ENCODE results near the gene MAD1L1.
"Not testable (repeated sequence)": the region's sequence is repeated elsewhere in the genome, so short reads cannot be mapped to it uniquely, and the experiment has no call there.

The MAD1L1 gene

GRCh38 chr7:2043316-2044039, 189.3 kb downstream of the MAD1L1 start:
- DNase-seq (ENCODE audit: low read depth): no peak

GRCh38 chr7:2042650-2043049, 190.1 kb downstream of the MAD1L1 start:
- DNase-seq (ENCODE audit: low read depth): no peak

- no peak for DNase-seq (ENCODE audit: low read depth)
Measured at GRCh38 chr7:2041496-2042367, 191.0 kb downstream of the MAD1L1 start.

GRCh38 chr7:2040893-2041270, 191.9 kb downstream of the MAD1L1 start:
- no peak for DNase-seq (ENCODE audit: low read depth)

- DNase-seq (ENCODE audit: low read depth): no peak
Measured at GRCh38 chr7:2040201-2040892, 192.4 kb downstream of the MAD1L1 start.

- no peak for DNase-seq (ENCODE audit: low read depth)
Measured at GRCh38 chr7:2038931-2039728, 193.6 kb downstream of the MAD1L1 start.

- DNase-seq (ENCODE audit: low read depth): no peak
Measured at GRCh38 chr7:2037808-2038522, 194.8 kb downstream of the MAD1L1 start.

- no peak for DNase-seq (ENCODE audit: low read depth)
Measured at GRCh38 chr7:2037301-2037807, 195.4 kb downstream of the MAD1L1 start.

- no peak for DNase-seq (ENCODE audit: low read depth)
Measured at GRCh38 chr7:2036786-2037185, 196.0 kb downstream of the MAD1L1 start.

GRCh38 chr7:2036201-2036600, 196.5 kb downstream of the MAD1L1 start:
- not testable (repeated sequence) for DNase-seq (ENCODE audit: low read depth)

GRCh38 chr7:2034291-2035201, 198.2 kb downstream of the MAD1L1 start:
- DNase-seq (ENCODE audit: low read depth): no peak

- no peak for DNase-seq (ENCODE audit: low read depth)
Measured at GRCh38 chr7:2033586-2034135, 199.1 kb downstream of the MAD1L1 start.

- DNase-seq (ENCODE audit: low read depth): no peak
Measured at GRCh38 chr7:2032876-2033407, 199.8 kb downstream of the MAD1L1 start.

GRCh38 chr7:2032030-2032875, 200.5 kb downstream of the MAD1L1 start:
- no peak for DNase-seq (ENCODE audit: low read depth)

- DNase-seq (ENCODE audit: low read depth): no peak
Measured at GRCh38 chr7:2031451-2031845, 201.3 kb downstream of the MAD1L1 start.

GRCh38 chr7:2030475-2031450, 202.0 kb downstream of the MAD1L1 start:
- DNase-seq (ENCODE audit: low read depth): no peak

GRCh38 chr7:2029936-2030335, 202.8 kb downstream of the MAD1L1 start:
- no peak for DNase-seq (ENCODE audit: low read depth)
